GM19328 (cell line): Measurements from ENCODE around the gene ISG15.
"Not testable (repeated sequence)": the region's sequence is repeated elsewhere in the genome, so short reads cannot be mapped to it uniquely, and the experiment has no call there.

Experiments
- ATAC-seq: cut with Tn5 transposase; IDR thresholded peaks from one replicate; pipeline ENCODE4 v1.9.1; 2021; ENCODE audit warnings: mild to moderate bottlenecking, moderate library complexity; ENCODE audit not compliant: unreplicated experiment

Gene ISG15

GRCh38 chr1:1010131-1010530 lies 3.2 kb upstream of the ISG15 start:
- not testable (repeated sequence) for ATAC-seq

- ATAC-seq: no peak
Measured at GRCh38 chr1:1011396-1011949, 1.8 kb upstream of the ISG15 start.

DNA sequence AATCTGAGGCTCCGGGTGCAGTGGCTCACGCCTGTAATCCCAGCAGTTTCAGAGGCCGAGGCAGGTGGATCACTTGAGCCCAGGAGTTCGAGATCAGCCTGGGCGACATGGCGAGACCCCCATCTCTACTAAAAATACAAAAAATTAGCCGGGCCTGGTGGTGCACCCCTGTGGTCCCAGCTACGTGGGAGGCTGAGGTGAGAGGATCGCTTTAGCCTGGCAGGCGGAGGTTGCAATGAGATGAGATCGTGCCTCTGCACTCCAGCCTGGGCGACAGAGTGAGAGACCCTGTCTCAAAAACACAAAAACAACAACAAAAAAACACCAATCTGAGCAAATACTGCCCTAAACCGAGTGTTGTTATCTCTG lies 577 bp upstream of the ISG15 start:
- not testable (repeated sequence) for ATAC-seq

- no peak for ATAC-seq
Measured at GRCh38 chr1:1013922-1014648, 788 bp downstream of the ISG15 start.

DNA sequence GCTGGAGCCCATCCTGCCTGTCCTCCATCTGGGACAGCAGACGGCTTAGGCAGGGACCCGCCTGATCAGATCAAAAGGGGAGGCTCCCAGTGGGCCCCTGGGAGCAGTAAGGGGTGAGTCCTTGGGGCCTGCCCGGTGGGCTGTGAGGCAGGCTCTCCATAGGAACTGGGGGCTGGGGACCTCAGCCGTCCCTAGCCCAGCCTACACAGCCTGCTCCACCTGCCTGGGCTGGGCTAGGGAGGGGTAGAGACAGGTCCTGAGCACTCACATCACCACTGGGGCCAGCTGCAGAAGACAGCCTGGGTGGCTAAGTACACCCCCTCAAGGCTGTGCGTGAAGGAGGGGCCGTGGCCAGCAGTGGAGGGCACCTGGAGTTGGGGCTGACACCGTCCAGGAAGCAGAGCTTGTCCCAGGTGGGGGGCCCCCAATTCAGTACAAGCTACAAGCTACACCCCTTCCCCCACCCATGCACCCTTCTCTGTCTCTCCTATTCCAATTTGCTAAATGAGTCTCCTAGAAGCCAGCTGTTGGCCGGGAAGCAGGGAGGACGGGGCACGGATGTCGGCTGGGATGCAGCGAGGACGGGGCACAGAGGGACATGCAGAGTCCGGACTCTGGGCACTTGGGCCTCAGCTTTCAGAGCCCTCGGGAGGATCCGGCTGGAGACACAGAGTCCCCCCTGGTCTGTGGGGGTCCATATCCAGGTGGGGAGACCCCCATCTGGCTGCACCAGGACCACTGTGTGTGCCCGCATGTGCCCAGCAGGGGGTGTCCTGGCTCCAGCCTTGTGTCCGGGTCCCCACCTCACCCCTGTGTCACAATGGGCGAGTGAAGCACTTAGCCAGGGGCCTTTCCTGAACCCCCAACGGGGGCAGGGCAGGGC lies 1.7 kb downstream of the ISG15 start:
- no peak for ATAC-seq

GRCh38 chr1:1017397-1018320 lies 4.4 kb downstream of the ISG15 start:
- not testable (repeated sequence) for ATAC-seq

GRCh38 chr1:1018321-1018685 lies 5.0 kb downstream of the ISG15 start:
- ATAC-seq: not testable (repeated sequence)

GRCh38 chr1:1019122-1019999 lies 6.1 kb downstream of the ISG15 start:
- ATAC-seq: peak; percentile 73

GRCh38 chr1:1020000-1020404 lies 6.7 kb downstream of the ISG15 start, which contains the start of gene AGRN:
TSS of gene AGRN (plus strand) at chr1:1020120. CDS start at chr1:1020173, 53 bp downstream.
- peak; percentile 13 for ATAC-seq

GRCh38 chr1:1020415-1021009 lies 7.2 kb downstream of the ISG15 start:
- peak; percentile 11 for ATAC-seq

GRCh38 chr1:1021010-1021919 lies 8.0 kb downstream of the ISG15 start:
- ATAC-seq: no peak

- ATAC-seq: no peak
Measured at GRCh38 chr1:1021920-1022259, 8.6 kb downstream of the ISG15 start.

DNA sequence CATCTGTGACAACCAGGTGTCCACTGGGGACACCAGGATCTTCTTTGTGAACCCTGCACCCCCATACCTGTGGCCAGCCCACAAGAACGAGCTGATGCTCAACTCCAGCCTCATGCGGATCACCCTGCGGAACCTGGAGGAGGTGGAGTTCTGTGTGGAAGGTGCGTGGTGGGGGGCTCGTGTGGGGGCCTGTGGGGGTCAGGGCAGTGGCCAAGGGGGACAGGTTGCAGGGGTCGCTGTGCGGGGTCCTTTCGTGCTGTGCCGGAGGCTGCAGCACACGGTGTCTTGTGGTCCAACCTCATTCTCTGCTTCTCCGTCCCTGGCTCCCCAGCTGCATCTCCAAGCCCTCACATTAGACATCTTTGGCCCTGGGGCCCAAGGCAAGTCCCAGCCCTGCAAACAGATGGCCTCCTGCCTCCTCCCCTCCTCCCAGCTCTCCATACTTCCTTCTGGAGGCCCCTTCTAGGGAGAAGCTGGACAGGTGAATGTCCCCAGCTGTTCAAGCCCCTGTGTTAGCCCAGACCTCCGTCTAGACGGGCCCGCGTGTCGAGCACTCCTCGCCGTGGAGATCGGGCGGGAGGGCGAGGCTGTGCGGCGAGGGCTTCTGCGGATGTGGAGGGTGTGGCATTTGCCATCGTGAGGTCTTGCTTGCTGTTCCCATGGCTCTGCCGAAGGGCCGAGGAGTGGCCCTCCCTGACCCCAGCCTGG lies 9.2 kb downstream of the ISG15 start:
- no peak for ATAC-seq

- no peak for ATAC-seq
Measured at GRCh38 chr1:1023700-1024099, 10.4 kb downstream of the ISG15 start.

- no peak for ATAC-seq
Measured at GRCh38 chr1:1024149-1024770, 11.0 kb downstream of the ISG15 start.

DNA sequence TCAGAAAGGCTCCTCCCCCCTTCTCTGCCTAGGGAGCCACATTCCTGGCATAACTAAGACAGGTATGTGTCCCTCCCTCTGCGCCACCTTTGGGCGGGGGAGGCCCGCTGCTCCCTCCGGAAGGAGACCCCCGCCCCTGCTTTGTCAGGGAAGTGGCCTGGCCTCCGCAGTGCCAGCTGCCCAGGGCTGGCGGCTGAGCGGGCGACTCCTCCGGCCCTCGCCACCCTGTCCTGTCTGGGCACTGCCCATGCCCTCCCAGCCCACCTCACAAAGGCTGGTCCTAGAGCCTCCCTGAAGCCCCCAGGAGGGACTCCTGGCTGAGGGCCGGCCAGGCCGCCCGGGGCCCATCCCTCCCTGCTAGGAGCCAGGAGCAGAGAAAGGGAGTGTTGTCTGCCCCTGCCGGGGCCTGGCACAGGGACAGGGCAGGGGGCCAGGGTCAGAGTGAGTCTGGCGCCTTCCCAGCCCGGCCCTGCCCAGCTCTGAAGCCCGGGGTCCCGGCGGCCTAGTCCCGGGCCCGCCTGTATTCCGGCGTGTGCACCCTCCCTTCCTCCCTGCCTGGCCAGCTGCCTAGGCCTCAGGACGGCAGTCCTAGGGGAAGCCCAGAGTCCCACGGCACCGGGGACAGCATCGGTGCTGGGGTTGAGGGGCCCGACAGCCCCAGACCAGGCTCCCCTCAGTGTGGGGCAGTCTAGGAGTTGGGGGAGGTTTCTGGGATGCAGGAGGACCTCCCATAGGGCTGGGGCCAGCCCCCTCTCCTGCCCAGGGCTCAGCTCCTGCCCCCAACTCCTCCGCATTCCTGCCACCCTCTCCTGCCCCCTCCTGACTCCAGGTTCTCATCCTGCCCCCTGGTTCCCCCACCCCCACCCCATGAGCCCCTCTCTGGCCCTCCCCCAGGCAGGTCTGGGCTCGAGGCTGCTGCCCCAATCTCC lies 11.7 kb downstream of the ISG15 start:
- no peak for ATAC-seq
